GM18520 (cell line): Measurements from ENCODE around the gene VSNL1.

Experiments used
- ATAC-seq: cut with Tn5 transposase; IDR thresholded peaks from one replicate; pipeline ENCODE4 v1.9.1; 2021; ENCODE audit not compliant: unreplicated experiment

VSNL1 gene

GRCh38 chr2:17580319-17580715, 39.8 kb downstream of the VSNL1 start:
- ATAC-seq, result no peak

DNA sequence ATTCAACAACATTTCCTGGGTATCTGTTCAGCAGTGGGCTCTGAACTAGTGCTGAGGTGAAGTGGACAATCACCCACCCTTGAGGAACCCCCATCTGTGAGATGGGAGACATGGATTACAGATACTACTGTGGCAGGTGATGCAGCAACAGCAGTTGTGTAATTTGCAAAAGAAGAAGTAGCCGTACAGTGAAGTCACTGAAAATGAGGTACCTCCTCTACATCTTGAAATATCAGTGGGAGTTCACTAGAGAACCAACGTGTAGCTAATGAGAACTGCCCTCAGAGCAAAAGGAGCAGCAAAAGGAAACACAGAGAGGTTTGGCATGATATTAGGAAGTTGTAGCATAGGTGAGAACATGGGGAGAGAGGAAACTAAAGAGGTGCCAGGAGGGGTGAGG, 41.3 kb downstream of the VSNL1 start:
- ATAC-seq, result no peak

DNA sequence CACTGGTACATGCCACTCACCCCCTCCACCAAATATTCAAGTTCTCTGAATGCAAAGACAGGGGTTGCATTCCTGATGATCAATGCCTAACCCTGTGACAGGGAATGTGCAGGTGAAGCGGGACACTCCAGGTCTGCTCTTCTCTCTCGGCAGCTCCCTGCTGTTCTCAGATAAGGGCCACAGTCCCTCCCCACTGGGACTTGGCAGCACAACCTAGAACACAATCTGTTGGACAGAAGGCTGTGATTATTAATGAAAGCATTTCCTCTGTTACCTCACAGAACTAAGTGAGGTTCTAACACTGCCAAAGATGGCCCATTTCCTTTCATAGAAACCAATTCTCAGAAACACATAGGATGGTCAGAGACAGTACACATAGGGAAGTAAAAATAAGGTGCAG, 42.7 kb downstream of the VSNL1 start:
- no peak for ATAC-seq

- ATAC-seq, result no peak
Measured at GRCh38 chr2:17583646-17584045, 43.1 kb downstream of the VSNL1 start.

DNA sequence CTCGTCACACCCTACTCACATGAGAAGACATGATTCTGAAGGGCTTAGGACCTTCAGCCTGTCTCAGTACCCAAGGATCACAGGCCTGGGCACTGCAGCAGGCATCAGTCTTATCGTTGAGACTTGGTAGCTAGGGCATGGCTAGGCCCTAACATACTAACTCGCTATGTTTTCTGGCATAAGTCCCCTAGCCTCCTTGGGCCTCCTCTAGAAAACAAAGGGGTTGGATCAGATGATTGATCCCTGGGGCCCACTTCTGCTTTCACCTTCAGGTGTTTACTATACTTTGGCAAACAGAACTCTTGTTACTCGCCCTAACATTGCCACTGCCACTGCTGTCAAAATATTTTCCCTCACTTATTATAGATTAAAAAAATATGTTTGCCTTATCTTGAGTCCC, 44.2 kb downstream of the VSNL1 start:
- ATAC-seq, result no peak

- no peak for ATAC-seq
Measured at GRCh38 chr2:17587469-17587868, 47.0 kb downstream of the VSNL1 start.

GRCh38 chr2:17588031-17588430, 47.5 kb downstream of the VSNL1 start:
- ATAC-seq, result no peak

DNA sequence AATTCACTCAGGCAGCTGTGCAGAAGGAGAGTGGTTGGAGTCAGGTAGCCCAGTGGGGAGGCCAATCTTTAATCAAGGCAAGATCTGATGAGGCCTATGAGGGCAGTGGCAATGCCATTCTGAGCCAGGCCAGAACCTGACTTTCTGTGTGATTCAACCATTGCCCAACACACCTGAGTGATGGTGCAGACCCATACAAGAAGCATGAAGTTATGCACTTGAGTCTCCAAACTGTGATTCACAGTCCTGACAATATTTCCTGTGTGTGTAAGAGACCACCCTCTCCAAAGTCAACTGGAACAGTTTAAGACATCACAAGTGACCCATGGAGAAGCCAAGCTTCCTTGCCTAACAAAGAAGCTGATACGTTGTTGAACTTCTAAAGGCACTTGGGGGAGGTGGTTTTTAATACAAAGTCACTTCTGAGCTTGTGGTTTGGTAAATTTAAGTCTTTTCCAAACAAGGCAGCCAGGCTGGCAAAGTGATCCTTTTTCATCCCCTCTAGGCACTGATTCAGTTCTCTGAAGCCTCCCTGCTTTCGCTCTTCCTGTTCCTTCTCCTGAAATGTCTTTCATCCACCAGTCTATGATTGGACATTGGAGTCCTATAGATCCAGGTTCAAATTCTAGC, 49.0 kb downstream of the VSNL1 start:
- no peak for ATAC-seq

GRCh38 chr2:17590342-17590911, 49.9 kb downstream of the VSNL1 start:
- no peak for ATAC-seq

DNA sequence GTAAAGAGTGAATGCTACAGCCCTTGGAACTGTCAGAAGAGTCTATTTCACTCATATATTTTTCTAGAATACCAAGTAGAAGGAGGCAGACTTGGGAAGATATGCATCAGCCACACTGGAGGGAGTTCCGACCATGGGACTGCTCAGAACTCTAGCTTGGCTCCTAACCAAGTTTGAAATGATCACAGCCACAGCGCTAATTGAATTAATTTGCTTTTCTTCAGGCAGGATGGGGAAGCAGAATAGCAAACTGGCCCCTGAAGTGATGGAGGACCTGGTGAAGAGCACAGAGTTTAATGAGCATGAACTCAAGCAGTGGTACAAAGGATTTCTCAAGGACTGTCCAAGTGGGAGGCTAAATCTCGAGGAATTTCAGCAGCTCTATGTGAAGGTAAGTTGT, 51.4 kb downstream of the VSNL1 start:
- no peak for ATAC-seq

- no peak for ATAC-seq
Measured at GRCh38 chr2:17592731-17593409, 52.4 kb downstream of the VSNL1 start.

- no peak for ATAC-seq
Measured at GRCh38 chr2:17593445-17593840, 52.9 kb downstream of the VSNL1 start.

DNA sequence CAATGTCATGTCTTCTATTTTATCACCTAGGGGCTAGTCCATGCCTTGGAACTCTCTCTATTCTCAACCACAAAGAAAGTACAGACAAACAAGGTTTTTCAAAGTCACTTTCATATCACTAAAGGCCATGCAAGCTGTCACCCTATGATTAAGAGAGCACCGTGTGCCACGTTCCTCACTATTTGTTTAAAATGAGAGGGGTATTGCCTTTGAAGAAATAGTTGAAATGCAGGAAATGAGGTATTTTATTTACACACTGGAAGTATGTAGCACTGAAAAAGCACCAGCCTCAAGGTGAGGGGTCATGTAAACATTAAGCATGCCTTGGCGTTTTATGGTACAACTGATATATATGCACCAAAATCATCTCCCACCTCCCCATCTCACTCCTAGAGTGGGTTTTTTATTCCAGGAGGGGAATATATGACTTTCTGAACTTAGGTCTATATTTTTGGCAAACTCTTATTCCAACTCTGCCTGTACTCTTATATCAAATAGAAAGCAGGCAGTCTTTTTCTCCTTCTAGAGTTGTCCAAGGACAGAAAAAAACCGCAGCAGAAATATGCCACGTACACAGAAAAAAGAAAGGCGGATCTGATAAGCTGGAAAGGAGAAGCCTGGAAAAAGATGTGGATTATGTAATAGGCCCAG, 53.5 kb downstream of the VSNL1 start:
- ATAC-seq, result no peak

- ATAC-seq, result no peak
Measured at GRCh38 chr2:17594533-17595401, 54.3 kb downstream of the VSNL1 start.

- no peak for ATAC-seq
Measured at GRCh38 chr2:17599617-17600016, 59.1 kb downstream of the VSNL1 start.

- ATAC-seq, result no peak
Measured at GRCh38 chr2:17600556-17601204, 60.2 kb downstream of the VSNL1 start.

- ATAC-seq, result no peak
Measured at GRCh38 chr2:17604050-17604449, 63.6 kb downstream of the VSNL1 start.

DNA sequence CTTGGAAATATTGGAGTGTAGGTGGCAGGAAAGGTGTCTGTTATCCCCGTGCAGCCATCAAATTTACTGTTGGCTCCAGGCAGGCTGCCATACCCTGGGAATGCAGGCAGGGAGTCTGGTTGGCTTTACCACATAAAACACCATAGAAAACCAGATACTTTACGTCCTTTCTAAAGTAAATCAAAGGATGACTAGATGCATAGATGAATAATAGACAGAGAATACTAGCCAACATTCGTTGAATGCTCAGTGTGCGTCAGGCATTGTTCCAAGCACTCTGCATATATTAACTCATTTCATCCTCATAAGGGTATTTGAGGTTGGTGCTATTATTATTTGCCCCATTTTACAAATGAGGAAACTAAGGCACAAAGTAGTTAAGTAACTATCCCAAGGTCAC, 65.2 kb downstream of the VSNL1 start:
- no peak for ATAC-seq

DNA sequence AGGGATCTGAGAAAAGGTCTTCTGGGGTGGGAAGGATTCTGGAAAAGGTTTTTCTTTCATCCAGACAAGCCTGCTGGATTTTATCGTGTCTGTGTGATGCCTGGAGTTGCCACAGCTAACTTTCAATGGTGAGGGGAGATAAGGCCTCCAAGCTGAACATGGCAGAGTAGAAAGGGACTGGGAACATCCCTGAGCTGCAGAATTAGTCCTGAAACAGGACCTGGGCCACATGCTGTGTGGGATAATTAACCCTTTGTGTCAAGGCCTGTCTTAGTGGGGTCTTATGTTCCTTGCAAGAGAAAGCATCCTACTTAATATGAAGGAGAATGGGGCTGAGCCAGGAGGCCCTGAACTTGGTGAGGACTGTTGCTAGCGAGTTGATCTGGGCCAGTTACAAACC, 66.4 kb downstream of the VSNL1 start:
- no peak for ATAC-seq

- ATAC-seq, result no peak
Measured at GRCh38 chr2:17607379-17607778, 66.9 kb downstream of the VSNL1 start.

DNA sequence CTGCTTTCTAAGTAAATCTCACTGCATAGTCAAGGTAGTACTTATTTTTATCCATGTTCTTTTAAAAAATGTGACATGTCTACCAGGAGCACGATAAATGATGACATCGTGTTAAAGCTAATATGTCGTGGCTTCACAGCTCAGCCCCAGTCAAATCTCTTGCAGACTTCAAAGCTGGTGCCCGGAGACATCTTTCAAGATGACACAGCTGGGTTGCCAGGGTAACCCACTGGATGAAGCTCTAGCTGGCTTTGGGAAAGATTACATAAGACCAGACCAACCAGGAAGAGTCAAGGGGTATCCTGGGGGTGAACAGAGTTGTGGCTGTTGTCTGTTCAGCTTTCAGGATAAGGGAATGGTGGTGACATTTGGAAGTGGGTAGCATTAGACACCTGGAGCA, 67.8 kb downstream of the VSNL1 start:
- ATAC-seq, result no peak
